NCI-H187 treated with DMSO at 0.1 percent for 48 hours (cell line): ENCODE measurements around the gene RAPSN.

Source experiments
- DNase-seq: peaks from one replicate; lab custom pipeline; 2025; lab: John Stamatoyannopoulos, UW

The RAPSN gene

DNA sequence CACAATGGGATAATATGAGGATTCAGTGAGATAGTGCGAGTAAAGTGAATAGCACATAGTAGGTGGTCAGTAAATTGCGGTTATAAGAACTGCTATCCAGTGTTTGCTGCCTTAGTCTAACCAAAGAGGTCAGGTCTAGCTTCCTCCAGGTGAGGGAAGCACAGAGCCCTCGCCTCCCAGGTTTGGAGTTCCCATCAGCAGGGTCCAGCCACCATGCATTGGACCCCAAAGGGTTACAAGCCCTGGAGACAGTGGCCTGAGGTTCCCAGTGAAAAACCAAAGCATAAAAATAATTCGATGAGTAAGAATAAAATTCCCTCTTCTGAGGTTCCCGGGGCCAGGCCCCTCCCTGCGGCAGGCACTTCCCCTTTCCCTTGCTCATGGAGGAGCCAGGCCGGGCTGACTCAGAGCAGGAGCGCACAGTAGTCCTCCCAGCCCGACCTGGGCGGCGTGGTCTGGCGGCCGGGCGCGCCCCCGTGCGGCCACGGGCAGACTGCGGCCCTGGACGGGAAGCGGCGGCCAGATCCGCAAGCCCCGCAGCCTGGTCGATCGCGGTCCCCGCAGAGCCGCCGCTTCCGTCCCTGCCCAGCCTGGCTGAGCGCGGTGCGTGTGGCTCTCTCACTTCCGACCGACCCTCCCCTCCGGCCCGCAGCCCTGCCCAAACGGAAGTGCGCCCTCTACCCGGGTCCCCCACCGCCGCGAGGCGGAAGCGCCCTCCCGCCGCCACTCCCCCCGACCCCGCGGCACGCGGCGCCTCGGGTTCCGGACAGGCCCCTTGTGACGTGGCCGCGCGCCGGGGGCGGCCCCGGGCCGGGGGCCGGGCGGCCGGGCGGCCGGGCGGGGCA, 41.0 kb downstream of the RAPSN start, which contains the start of gene SLC39A13:
TSS of gene SLC39A13 (plus strand) at position 845 of the 845 bp plus-strand sequence. CDS start 1,505 bp downstream, outside the sequence.
- DNase-seq, result peak; percentile 52

DNA sequence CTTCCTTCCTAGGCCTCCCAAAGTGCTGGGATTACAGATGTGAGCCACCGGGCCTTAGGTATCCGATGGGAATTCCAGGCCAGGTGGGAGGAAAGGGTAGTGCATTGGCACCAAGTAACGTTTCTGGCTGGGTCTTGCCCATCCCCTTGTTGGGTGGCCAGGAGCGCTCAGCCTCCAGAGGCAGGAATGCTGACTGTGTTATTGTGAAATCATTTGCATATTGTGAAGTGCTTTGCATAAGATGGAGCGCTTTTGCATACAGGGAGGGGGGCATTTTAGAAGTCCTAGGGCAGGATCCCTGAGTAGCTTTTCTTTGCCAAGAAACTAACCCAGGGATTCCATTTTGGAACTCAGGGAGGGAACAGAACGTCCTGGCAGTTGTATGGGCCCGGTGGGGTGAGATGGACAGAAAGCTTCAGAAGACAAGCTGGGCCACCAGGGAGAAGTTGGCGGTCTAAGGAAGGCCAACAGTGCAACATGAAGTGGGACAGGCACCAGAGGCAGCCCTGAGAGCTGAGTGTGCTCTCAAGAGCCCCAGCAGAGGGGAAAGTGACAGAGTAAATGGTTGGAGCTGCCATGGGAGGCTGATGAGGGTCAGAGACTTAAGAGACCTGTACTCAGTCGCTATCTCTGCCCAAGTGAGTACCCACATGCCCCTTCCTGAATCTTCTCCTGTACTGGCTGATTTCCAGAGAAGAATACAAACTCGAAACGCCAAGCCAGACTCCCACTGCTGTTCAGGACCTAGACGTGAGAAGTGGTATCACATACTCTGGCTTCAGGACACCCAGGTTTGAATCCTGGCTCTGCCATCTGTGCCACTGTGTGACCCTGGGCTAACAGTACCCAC, 41.8 kb downstream of the RAPSN start:
- no peak for DNase-seq

DNA sequence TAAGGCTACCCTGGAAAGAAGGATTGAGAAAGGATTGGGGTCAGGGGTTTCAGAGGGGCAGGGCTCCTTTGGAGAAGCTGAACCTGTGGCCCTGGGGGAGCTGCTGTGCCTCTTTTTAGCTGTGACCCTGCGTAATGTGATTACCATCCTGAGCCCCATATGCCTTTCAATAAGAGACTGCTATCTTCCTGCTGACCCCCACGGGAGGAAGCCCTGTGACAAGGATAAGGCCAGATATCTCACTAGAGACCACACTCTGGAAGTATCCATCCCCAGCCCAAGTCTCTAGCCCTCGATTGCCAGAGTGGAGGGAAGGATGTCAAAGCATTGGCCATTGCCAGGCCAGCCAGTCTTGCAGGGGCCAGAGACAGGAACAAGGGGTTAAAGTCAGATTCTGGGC, 45.4 kb downstream of the RAPSN start:
- no peak for DNase-seq

DNA sequence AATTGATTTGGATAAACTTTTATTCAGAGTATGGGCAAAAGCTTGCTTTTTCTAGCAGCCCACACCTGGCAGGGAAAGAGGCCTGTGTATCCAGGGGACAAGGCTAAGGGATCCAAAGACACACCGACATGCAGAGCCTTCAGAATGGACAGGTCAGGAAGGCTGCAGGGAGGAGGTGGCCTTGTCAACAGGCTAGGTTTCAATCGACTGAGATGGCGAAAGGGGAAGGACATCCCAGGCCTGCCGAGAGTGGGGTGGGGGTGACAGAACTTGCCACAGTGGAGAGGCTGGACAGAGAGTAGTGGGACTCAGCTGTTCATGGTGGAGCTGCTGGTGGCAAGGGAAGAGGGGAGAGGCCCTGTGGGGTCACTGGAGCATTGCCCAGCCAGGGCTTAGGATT, 45.8 kb downstream of the RAPSN start:
- no peak for DNase-seq

DNA sequence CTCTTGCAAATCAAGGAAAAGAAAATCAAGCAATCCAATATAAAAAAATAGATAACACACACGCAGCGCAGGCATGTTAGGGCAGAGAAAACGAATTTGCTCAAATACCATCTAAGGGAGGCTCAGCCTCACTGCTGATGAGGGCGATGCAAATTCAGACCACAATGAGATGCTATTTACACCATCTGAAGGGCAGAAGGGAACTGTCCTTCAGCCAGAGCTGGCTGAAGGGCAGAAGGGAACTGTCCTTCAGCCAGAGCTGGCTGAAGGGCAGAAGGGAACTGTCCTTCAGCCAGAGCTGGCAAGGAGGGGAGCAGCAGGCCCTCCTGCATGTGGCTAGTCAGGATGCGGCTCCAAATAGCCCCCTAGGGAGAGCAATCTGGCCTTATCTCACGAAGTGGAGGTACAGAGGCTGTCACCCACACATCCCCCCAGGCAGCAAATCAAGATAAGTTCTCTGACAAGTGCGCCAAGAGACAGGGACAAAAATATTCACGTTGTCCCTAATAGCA, 48.1 kb downstream of the RAPSN start:
- DNase-seq, result no peak

DNA sequence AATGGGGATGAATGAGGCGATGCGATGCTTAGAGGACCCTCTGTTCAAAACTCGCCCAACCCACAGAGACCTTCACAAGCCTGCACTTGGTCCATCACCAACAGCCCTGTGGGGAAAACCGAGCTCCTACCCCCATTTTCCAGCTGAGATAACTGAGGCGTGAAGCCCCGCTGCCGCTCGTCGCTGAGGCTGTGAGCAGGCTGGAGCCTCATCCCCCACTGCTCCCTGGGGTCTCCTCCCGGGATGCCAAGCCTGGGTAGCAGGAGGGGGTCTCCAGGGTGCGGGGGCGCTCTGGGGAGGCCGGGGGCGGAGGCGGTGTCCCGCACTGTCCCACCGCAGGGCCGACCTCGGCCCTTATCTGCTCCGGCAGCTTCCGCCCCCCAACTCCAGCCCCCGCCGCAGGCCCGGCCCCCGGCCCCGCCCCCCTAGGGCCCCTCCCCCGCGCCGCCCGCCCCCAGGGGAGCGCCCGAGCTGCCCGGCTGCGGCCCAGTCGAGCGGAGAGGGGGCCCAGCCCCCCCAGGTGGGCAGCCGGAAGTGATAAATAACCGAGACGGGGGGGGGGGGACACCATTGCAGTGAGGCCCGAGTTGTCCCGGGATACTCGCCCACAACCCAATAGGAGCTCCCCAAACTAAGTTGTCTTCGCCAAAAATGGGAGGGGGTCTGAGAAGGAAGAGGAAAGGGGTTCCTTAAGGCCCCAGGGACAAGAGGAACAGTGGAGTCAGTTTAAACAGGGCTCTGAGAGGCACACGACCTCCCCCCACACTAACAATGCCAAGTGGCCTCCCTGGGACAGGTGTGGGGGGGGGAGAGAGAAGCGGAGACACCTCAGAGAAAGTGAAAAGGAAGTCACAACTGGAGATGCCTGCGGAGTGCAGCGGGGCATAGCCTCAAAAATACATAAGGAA, 48.8 kb downstream of the RAPSN start:
- no peak for DNase-seq

DNA sequence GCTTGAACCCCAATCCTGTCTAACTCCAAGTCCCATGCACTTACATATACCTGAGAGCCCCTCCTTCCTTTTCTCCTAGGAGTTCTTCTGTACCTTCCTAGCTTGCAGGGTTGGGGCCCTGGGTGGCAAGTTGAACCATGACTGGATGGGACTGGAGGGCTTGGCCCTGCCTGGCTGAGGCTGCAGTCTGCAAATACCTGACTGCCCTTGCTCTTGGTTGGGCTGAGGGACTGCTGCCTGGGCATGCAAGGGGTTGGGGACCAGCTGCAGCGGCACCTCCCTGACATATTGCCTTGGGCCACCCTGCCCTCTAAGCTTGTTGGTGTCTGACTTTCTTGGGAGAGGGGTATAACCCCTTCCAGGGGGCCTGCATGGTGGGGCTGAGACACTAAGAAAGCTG, 50.4 kb downstream of the RAPSN start:
- no peak for DNase-seq

DNA sequence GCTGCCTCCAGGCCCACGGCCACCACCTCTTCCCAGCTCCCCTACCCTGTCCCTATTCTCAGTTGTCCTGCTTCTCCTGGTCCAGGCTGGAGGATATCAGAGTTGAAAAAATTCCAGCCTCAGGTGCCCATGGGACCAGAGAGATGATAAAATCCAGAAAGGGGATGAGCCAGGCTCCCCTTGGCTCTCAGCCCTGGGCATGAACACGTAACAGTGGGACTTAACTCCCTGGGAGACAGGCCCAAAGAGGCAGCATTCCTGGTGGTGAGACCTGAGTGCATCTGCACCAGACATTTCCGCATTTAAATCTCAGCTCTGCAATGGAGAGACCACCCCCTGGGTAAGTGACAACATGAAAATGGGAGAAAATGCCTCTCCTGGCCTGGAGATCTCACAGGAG, 50.9 kb downstream of the RAPSN start:
- no peak for DNase-seq

DNA sequence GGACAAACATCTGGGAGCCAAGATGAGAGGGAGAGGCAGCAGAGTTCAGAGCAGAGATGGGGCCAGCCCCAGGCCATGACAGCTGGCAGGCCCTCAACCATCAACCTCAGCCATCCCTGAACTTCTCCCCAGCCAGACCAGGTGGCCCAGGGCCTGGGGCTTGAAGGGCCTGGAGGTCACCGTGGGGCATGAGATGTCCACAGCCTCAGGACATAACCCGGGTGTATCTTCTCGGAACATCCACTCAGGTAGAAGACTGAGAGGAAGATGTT, 53.0 kb downstream of the RAPSN start:
- DNase-seq, result no peak

DNA sequence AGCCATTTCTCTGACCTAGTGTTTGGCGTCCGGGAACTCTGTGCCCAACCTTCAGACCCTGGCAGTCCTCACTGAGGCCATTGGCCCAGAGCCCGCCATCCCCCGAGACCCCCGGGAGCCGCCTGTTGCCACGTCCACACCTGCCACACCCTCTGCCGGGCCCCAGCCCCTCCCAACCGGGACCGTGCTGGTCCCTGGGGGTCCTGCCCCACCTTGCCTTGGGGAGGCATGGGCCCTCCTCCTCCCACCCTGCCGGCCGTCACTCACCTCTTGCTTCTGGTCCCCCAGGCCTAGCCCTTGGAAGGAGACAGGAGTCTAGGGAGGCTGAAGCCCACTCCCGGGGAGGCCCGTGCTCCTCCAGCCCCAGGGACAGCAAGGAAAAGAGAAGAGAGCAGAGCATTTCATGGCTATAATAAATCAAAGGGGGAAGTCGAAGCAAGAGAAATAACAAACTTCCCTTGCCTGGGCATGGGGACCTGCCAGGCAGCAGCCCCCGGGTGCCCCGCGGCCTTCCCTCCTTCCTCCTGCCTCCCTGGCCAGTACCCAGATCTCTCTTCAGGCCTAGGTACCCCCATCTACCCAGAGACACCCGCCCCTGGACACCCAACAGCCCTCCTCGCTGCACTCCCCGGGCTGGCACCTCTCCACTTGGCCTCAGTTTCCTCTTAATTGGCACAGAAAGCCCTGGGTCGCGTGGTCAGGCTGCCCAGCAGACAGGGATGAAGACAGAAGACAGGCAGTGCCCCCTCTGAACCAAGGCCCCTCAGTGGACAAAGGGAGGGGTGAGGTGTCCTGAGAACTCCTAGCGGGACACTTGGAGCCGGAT, 53.5 kb downstream of the RAPSN start:
- DNase-seq, result no peak

DNA sequence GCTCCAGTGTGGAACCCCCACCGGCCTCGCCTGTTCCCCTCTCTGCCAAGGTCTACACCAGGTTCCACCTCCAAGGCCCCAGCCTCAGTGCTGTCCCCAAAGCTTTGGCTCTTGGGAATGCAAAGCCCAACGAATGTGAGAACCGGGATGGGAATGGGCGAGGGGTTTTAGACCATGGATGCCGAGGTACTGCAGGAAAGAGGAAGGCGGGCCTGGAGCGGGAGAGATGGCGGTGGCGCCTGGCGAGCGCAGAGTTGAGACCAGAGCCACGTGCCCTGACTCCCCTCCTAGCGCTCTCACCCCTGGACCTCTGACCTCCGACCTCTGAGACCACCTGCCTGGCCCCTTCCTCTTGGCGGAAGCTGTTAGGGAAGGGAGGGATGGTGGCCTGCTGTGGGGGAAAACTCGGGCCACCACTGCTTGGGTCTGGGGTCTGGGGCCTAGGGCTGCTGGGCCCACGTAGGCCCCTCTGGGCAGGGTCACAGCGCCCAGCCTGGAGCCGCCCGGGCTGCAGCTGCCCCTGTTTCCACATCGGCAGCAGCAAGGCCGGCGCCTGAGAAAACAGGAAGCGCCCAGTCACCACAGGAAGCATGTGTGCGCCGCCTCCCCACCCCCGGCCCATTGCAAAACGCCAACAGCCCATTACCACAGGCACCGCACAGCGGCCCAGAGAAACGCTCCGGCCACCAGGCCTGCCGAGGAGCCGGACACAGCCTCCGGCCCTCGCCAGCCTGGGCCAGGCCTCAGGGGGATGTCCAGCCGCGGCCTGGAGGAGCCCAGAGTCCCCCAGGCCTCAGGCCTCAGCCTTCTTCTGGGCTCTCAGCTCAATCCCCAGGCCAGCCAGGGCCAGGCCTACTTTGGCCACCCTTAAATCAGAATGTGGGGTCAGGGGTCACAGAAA, 54.4 kb downstream of the RAPSN start:
- DNase-seq, result no peak

DNA sequence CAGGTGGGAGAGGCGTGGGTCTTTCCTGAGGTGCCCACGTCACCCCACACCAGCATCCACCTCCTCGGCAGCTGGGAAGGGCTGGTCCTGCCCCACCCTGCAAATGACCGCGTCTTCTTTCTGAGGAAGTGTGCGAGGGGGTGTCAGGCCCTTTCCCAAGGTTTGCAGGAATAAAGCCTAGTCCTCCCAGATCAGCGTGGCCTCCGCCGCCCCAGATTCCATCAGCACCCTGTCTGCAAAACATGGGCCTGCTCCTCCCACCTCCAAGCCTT, 55.0 kb downstream of the RAPSN start:
- DNase-seq, result no peak

DNA sequence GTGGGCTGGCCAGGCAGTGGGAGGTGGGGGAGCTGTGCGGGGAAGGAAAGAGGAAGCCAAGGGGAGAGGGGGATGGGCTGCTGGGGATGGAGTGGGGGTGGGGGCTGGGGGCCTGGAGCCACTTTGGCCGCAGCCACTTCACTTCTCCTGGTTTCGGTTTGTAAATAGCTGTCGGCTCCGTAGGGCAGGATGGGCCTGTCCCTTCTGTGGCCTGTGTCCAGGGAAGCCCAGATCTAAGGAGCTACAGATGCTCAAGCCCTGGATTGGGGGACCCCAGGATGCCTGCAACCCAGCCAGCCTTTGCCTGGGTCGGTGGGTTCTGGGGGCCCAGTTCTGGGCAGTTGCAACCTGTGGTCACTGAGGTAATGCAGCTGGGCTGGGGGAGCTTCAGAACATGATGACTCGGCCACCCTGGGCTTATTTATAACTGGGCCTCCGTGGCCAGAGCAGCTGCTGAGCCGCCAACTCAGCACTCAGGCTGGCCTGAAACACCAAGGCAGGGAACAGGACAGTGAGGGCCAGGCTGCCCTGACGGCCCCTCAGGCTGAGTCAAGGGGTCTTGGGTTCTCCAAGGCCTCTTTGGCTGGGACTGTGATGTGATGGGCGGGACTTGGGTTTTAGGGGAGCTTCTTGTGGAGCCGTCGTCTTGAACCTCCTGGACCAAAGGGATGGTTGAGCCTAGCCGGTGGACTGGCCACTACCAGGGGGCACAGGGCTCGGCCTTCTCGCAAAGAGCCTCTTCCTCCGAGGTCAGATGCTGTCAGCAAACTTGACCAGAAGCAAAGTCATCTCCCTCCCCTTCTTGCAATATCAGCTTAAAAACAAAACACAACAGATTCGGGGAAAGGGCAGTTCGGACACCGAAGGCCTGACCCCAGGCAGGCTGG, 55.5 kb downstream of the RAPSN start:
- no peak for DNase-seq

DNA sequence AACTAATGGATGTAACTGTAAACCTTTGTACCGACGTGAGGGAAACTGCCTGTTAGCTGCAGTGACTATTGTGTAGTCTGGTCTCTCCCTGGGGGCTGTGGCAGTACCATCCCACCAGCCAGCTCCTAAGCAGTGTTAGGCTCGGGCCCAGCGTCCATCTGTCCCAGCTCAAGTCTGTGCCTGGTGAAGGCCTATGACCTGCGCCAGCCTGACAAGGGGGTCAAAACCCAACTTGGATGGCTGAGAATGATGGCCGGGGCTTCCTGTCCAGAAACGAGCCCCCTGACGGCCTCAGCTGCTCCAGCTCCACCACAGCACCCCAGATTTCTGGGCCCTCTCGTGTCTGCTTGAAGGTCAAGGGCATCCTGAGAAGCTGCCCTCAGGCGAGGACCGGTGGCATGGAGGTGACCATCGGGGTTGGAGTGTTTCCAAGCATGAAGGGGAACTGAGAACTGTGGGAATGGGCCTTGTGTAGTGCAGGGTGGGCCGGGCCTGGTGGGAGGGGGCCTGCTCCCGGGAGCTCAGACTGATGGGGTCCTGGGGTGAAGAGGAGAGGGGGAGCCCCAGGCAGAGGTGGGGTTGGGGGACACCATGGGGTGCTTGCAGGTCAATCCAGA, 56.3 kb downstream of the RAPSN start:
- DNase-seq, result no peak

DNA sequence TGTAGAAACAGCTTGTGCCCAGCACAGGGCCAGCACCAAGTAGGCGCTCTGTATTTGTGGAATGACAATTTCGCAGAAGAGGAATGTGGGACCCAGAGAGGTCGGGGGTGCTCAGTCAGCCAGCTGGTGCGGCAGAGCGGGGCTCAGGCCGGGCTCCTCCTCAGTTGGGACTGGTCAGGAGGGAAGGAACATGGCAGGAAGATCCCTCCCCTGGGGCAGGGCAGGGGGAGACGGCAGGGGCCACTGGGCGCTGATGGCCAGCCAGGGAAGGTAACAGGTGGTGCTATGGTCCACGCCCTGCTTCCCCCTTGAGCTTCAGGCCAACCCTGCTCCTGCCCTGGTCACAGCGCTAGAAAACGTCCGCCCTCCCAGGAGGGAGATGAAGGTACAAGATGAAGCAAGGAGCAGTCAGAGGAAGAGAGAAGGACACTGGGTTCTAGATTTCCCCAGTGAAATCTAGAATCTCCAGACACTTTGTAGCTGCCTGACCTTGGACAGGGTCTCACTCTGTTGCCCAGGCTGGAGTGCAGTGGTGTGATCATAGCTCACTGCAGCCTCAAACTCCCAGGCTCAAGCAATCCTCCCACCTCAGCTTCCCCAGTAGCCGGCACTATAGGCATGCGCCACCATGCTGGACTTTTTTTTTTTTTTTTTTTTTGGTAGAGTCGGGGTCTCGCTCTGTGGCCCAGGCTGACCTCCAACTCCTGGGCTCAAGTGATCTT, 57.1 kb downstream of the RAPSN start:
- DNase-seq, result no peak

DNA sequence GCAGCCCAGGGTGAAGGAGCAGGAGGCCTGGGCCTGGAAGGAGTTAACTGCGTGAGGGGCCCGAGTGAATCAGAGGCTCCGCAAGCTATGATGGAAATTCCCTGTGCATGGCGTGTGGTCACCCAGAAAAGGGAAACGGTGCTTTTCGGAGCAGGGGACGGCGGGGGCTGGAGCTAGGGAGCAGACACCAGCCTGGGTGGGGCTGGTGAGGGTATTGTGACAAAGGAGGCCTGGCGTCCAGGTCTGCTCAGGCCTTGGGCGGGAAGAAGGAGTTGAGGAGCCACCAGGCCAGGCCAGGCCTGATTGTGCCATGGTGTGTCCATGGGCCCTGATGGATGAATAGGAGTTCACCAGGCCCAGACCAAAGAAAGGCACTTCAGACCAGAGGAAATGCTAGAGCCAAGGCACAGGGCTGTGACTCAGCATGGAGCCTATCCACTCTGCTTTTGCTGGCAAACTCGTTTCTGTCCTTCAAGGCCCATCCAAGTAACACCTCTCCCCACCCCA, 57.8 kb downstream of the RAPSN start:
- no peak for DNase-seq

DNA sequence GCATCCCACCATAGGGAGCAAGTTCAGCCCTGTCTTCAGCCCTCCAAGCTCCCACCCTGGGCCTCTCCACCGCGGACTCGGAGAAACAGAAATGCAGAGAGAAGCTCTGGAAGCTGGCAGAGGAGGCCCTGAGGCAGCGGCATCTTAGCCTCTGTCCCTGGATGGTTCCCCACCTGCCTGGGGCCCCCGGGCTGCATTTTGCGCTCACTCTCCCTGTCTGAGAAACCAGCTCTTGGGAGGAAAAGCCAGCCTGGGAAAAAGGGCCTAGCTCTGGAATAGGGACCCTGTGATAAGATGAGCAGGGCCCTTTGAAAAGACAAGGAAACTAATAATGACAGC, 58.5 kb downstream of the RAPSN start:
- no peak for DNase-seq
